GM12875 (cell line): ENCODE results near the gene PTPN7.

Experiments used
- H3K4me3 ChIP-seq: one replicate; pipeline ENCODE4 v1.5.1; 2011; ENCODE audit warnings: low read depth, low read length, control low read depth
- CTCF ChIP-seq: IDR thresholded peaks from 2 replicates; pipeline ENCODE4 v1.5.1; 2011; ENCODE audit warnings: low read depth, mild to moderate bottlenecking, control low read depth, inconsistent platforms, low read length, moderate library complexity, borderline replicate concordance; ENCODE audit not compliant: insufficient read depth

Gene PTPN7

GRCh38 chr1:202202500-202203168 lies 42.2 kb upstream of the PTPN7 start:
- TF ChIP-seq CTCF = no peak
- no peak overlapping the region for H3K4me3 ChIP-seq

- no peak for TF ChIP-seq CTCF
These were observed 41.6 kb upstream of the PTPN7 start for GRCh38 chr1:202201971-202202370.

GRCh38 chr1:202201266-202201665 lies 40.9 kb upstream of the PTPN7 start:
- no peak for TF ChIP-seq CTCF
- no peak overlapping the region for H3K4me3 ChIP-seq

More at GRCh38 chr1:202201971-202202370, 41.6 kb upstream of the PTPN7 start:
- H3K4me3 ChIP-seq = no peak overlapping the region

- no peak overlapping the region for H3K4me3 ChIP-seq
- no peak for TF ChIP-seq CTCF
These were observed 40.3 kb upstream of the PTPN7 start for GRCh38 chr1:202200669-202201068.

GRCh38 chr1:202200112-202200548 lies 39.7 kb upstream of the PTPN7 start:
- TF ChIP-seq CTCF = no peak
- no peak overlapping the region for H3K4me3 ChIP-seq

GRCh38 chr1:202199040-202199889 lies 38.9 kb upstream of the PTPN7 start:
- H3K4me3 ChIP-seq = no peak overlapping the region
- no peak for TF ChIP-seq CTCF

- H3K4me3 ChIP-seq = no peak overlapping the region
- TF ChIP-seq CTCF = no peak
These were observed 37.9 kb upstream of the PTPN7 start for GRCh38 chr1:202198366-202198724.
